Activated CD4-positive, alpha-beta T cell treated with anti-CD3 and anti-CD28 coated beads for 24 hours (primary cell): Measurements from ENCODE around the gene NHLRC4.

Experiments used
- DNase-seq, 2 donors: peaks; one replicate each; pipeline ENCODE4 v3.0.0-alpha.2; 2020; ENCODE audit warnings: low read depth in 2 of 2

Gene NHLRC4

DNA sequence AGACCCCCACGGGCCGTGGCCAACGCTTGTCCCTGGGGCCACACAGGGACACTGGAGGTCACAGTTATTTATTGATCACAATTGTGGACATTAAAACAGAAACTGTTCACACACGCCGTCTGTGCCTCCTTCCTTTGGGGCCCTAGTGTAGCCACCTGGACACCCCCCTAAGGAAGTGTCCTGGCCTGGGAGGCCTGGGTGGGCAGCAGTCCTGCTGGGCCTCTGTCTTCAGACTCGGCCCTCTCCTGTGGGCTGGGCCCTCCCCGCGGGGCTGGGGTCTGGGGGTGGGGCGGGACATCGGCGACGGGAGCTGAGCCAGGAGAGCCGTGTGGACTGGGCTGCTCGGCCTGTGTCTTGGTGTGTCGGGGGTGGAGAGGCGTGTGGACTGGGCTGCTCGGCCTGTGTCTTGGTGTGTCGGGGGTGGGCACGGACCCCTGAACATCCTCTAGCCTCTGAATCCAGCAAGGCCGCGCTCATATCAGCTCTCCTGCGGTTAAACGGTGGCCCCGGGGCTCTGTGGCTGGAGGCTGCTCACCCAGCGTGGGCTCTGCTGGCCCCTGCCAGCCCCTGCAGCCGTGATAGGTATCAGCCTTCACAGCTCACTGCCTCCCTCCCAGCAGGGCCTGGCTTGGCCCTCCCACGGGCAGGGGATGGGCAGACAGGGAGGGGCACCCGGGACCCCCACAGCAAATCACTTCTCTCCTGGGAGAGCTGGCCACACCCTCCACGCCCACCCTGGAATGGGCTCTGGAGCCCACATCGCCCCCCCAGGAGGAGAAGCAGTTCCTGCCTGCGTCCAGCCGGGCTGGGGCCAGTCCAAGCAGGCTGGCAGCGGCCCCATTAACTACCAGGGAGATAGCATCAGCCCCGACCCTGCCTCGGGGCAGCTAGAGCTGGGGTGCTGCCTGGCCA, 1.1 kb upstream of the NHLRC4 start:
- no peak for DNase-seq

DNA sequence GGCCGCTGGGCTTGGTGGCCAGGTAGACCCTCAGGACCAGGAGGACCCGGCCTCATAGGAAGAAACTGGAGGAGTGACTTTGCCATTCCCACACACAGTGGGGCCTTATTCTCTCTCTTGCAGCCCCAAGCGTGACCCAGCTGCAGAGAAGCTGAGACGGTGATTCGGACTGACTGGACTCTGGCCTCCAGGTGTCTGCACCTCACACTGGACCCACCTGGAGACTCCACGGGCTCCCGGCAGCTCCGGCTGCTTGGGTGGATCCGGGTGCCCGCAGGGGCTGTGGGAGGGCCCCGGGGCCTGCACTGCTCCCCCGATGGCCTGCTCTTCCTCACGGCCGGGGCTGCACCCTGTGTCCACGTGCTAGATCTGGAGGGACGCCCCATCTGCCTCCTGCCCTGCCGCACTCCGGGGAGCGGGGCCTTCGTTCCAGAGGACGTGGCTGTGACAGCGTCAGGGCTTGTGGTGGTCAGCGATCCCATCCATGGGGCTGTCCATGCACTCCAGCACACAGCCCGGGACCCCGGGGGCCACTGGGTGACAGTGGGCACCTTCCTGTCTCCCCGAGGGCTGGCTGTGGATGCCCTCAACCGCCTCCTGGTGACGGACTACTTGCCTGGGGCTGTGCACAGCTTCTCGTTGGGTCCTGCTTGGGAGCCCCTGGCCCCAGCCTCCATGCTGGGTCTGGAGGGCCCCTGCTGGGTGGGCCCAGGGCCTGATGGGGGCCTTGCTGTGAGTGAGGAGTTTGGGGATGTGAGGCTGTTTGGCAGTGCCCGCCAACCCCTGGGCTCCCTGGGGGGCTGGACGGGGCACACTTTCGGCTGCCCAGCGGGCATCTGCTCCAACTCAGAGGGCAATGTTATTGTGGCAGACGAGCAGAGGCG, 810 bp downstream of the NHLRC4 start:
- no peak for DNase-seq

DNA sequence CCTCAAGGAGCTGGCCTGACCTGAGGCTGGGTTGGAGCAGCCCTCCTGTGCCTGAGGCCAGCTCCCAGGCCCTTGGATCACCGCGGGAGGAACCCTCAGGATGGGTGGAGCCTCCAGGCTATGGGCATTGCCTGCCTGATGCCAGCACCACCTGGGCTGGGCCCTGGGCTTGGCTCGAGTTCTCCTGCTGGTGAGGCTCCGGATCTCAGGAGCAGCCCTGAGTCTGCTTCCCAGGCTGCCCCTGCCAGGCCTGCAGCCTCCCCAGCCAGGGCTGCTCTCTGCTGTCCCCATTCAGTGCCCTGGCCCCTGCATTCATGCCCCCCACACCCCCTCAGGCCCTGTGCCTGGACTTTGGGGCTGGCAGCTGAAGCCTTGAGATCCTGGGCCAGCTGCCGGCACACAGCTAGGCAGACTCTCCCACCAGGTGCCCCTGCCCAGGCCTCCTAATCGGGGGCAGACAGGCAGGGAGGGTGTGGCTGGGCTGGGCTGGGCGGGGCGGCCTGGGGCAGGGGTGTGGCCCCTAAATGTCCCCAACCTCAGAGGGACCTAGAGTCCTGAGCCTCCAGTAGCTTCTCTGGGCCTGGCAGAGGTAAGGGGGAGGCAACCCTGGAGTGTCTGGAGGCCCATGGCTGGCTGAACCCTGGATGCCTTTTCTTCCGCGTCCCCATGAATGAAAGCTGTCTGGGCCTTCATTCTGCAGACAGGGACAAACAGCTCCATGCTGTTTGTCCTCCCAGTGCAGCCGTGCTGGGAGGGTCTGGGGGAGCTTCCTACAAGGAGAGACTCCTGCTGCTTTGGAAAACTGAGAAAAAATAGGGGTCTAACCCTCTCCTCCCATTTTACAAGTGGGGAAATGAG, 1.8 kb downstream of the NHLRC4 start:
- DNase-seq = no peak

DNA sequence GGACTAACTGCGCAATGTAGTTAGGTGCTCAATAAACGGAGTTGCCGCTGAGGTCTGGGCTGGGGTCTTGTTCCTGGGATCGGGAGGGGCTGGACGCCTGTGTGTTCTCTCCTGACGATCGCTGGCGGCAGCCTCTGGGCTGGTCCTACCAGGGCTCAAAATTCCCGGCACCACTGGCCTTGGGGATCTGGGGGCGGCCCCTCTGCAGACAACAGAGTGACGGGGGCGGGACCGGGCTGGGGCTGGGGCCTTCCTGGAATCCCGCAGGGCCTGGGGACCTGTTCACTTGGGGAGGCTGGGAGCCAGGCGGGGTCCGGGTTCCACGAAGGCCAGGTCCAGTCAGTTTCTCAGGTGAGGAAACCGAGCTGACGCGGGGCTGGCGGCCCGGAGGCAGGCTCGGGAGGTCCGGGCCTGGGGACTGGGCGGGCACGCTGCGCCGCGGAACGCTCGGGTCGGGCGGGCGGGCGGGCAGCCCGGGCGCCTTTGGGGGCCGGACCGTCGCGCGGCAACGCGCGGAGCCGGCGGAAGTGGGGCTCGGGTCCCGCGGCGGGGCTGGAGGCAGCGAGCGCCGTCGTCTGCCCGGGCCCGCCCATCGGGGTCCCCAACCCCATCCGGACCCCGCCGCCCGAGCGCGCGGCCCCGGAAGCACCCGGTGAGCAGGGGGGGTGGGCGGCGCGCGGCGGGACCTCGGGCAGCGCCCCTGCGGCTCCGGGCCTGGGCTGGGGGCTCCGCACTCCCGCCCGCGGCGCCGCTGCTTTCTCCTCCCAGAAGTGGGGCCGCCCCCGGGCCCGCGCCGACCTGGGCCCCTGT, 2.8 kb downstream of the NHLRC4 start, which contains the start of gene PIGQ:
Gene PIGQ (plus strand): TSS at position 524 of the 810 bp plus-strand sequence. CDS start 4,107 bp downstream, outside the sequence.
- peak; percentile 49 to 54 for DNase-seq

DNA sequence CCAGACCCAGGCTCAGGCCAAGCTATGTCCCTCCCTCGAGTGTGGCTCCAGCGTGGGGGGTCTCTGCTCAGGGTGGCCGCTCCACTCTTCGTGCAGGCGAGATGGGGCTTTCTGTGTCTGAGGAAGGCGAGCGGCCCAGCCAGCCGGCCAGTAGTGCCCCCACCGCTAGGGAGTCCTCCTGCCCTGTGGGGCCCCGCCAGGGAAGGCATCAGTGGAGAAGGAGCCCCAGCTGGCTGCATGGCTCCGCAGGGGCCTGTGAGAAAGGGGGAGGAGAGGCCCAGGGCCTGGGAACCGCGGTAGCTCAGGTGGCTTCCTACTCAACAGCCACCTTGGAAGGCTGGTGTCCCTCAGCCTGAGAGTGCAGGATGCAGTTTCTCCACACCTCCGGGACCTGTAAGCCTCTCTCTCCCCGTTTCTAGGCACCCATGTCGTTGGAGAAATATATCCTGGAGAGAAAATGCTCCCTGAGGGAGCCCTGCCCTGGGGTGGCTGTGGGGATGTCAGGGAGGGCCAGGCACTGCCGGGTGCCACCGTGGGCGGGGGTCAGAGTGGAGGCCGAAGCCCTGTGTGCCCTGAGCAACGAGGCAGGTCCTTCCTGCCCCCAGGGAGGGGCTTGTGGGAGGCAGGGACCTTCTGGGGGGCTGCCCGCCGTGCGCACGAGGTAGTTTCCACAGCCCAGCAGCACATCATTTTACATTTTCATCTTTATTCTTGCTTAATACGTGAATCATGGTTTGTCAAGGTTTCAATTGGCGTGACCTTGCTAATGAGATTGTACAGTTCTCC, 6.3 kb downstream of the NHLRC4 start:
- DNase-seq = no peak

DNA sequence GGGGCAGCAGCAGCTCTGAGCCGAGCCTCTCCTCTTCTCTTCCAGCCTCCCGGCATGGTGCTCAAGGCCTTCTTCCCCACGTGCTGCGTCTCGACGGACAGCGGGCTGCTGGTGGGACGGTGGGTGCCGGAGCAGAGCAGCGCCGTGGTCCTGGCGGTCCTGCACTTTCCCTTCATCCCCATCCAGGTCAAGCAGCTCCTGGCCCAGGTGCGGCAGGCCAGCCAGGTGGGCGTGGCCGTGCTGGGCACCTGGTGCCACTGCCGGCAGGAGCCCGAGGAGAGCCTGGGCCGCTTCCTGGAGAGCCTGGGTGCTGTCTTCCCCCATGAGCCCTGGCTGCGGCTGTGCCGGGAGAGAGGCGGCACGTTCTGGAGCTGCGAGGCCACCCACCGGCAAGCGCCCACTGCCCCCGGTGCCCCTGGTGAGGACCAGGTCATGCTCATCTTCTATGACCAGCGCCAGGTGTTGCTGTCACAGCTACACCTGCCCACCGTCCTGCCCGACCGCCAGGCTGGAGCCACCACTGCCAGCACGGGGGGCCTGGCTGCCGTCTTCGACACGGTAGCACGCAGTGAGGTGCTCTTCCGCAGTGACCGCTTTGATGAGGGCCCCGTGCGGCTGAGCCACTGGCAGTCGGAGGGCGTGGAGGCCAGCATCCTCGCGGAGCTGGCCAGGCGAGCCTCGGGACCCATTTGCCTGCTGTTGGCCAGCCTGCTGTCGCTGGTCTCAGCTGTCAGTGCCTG, 7.4 kb downstream of the NHLRC4 start:
- DNase-seq = no peak

DNA sequence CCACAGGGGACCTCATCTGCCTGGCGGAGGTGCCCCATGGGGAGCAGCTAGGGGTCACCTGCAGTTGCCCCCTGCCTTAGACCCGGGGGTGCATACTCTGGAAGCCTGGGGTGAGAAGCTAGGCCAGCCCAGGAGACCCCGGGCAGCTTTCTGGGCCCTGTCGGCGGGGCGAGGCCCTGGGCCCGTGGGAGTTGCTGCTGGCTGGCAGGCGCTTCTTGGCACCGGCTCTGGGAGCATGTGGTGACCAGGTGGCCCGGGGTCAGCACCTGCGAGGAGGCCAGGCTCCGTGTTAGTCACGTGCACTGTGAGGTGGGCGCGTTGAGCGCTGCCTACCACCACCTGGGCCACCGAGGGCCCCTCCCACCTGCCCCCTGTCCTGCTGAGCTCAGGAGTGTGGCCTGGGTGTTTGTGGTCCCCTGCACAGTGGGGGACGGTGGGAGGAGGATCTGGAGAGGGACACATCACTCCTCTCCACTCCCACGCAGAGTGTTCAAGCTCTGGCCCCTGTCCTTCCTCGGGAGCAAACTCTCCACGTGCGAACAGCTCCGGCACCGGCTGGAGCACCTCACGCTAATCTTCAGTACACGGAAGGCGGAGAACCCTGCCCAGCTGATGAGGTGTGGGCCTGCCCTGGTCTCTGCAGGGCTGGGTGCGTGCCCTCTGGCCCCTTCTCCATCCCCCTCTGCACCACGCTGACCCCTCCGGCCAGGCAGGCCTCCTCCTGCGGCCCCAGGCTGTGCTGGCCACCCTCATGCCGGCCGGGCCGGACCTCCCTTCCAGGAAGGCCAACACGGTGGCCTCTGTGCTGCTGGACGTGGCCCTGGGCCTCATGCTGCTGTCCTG, 8.8 kb downstream of the NHLRC4 start:
- DNase-seq = no peak

DNA sequence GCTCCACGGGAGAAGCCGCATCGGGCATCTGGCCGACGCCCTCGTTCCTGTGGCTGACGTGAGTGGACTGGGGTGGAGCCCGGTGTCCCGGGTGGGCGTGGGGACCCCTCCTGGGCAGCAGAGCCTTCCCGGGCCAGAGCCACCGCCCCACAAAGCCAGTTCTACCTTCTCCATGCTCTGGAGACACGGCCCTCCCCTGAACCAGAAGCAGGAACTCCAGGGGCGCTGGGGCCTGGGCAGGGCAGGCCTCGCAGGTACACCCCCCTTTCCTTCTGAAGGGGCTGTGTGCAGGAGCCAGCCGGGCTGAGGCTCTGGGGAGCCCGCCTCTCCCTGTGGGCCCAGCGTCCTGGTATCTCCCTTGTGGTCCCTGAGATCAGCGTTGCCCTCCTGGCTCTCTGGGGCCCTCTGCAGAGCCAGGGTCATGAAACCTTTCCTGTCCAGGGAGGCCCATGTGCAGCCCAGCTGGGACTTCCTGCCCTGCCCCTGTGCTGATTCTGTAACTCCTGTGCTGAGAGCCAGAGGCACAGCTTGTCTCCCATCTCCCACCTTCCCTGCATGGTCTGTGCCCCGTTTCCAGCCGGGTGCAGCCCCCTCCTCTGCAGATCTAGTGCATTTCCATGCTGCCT, 9.5 kb downstream of the NHLRC4 start:
- no peak for DNase-seq

DNA sequence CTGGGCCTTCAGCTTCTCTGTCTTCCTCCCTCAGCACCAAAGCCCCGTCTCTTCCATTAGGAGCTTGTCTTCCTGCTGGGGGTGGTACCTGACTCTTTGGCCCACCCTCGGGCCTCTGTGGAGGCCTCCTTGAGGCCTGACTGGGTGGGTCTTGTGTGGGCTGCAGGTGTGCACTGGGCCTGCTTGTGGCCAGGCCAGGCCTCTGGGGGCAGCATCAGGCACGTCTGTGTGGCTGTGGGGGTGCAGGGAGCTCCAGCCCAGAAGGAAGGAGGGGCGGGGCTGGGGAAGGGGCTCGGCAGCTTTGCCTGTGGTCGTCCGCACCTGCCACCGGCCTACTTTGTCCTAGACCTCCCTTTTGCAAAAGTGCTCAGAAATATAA, 10.0 kb downstream of the NHLRC4 start:
- DNase-seq = no peak

DNA sequence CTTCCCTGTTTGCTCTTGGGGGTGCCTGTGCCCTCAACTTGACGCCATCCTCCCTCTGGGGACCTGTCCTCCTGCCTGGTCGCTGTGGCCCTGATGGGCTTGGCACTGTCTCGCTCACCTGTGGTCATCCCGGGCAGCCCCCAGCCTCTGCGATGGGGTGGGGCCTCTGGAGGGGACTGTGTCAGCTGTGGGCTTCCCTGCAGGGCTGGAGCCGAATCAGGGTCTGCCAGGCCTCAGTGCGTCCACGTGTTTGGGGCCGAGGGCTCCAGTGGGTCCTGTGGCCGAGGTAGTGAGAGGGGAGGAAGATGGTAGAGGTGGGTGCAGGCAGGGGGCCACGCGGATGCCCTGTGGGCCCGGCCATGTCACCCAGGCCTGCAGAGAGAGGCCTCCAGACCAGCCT, 11.0 kb downstream of the NHLRC4 start:
- no peak for DNase-seq

DNA sequence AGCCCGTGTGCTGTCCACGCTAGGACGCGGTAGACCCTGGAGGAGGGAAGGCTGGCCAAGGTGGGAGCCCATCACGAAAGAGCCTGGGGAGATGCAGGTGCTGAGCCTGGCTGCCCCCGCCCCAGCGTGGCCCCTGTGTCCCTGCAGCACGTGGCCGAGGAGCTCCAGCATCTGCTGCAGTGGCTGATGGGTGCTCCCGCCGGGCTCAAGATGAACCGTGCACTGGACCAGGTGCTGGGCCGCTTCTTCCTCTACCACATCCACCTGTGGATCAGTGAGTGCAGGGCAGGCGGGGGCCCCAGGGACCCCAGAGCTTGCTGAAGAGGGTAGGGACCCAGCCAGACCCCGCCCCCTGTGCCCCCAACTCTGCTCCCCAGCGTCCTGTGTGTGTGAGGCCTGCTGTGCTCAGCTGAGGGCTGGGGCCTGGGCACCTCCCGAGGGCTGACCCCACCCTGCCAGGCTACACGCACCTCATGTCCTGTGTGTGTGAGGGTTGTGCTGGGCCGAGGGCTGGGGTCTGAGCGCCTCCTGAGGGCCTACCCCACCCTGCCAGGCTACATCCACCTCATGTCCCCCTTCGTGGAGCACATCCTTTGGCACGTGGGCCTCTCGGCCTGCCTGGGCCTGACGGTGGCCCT, 11.5 kb downstream of the NHLRC4 start:
- DNase-seq = no peak

DNA sequence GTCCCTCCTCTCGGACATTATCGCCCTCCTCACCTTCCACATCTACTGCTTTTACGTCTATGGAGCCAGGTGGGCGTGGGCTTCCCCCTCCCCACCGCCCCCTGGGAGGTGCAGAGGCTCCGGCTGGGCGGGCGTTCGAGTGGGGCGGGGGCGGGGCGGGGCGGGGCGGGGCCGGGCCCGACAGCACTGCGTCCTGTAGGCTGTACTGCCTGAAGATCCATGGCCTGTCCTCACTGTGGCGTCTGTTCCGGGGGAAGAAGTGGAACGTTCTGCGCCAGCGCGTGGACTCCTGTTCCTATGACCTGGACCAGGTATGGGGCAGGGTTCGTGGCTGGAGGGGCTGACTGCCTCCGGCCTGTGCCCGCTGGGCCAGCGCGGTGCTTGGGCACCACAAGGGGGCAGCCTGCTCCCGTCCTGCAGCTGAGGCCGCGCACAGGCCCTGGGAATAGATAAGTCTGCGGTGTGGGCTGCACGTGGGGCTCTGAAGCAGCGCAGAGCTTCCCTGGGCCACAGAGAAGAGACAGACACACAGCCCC, 12.1 kb downstream of the NHLRC4 start:
- DNase-seq = peak; percentile 28 to 44

DNA sequence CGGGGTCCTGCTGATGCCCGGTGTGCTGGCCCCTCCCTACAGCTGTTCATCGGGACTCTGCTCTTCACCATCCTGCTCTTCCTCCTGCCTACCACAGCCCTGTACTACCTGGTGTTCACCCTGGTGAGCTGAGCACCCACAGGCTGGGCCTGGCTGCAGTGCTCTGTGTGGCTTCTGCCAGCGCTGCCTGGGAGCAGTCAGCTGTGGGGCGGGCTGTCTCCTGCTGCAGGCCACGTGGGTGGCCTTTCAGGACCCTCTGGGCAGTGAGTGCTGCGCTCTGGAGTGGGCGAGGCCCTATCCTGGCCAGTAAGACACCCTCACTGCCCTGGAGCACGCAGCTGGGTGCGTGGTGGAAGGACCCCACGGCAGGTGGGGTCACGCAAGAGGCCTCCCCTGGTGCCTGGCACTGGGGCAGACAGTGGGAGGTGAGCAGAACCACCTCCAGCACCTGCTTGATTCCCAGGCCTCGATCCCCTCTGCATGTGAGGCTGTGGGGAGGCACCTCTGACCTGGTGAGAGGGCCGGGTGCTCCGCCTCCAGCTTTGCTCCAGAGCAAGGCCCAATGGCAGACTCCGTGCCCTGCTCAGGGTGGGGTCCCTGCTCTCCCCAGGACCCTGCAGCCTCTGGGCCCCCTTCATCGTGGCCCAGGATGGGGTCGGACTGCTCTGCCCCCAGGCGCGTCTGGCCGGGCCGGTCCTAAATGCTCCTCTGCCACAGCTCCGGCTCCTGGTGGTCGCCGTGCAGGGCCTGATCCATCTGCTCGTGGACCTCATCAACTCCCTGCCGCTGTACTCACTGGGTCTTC, 13.5 kb downstream of the NHLRC4 start:
- DNase-seq = no peak

DNA sequence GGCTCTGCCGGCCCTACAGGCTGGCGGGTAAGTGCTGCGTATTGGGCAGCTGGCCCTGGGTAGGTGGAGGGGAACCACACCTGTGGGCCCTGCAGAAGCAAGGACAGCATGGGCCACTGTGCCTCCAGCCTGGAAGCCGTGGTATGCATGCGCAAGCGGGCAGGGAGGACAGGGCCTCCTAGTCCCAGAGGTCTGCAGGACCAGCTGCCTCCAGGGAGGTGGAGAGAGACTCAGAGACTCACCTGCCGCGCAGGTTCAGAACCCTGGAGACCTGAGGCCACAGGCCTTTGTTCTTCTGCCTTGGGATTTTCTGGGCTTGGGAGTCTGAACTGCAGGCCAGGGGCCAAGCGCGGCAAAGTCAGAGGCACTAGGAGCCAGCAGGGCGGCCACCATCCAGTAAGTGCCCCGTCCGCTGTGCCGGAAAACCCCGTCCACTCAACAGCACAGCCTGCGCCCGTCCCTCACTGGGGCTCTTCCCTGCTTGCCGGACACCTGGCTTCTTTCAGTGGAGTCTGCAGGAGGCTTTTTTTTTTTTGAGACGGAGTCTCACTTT, 14.2 kb downstream of the NHLRC4 start:
- no peak for DNase-seq

DNA sequence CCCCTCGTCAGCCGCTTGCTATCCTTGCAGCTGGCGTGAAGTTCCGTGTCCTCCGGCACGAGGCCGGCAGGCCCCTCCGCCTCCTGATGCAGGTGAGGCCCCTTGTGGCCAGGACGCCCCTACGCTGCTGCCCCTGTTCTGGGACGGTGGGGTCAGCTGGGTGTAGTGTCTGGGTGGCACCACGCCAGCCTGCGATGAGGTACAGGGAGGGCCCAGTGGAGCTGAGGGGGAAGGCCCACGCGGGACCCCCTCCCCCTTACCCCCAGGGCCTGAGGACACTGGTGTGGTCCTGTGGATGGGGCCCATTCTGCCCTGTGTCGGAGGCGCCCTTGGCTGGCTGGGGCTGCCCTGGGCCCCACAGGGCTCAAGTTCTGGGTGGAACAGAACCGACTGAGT, 15.4 kb downstream of the NHLRC4 start:
- no peak for DNase-seq
